A673 (cell line): Measurements from ENCODE around the gene KRT7. TPM values are rescaled to one million over a fixed set of nuclear protein-coding genes. Genes with fewer than 3 reads are reported as not detected.

ENCODE experiments used
- BruUV-seq: library from RNA; stranded (reverse); fragments of 400-500 nt; replicated peaks from 2 replicates; lab custom pipeline; 2021; lab: Mats Ljungman, UMichigan
- CTCF ChIA-PET: fragments of 300-600 bp; sonication (Branson Sonifier 250); formaldehyde crosslinking; loops from one replicate; lab custom pipeline; 2022; ENCODE audit warnings: antibody characterized with exemption; lab: Charles Lee
- POLR2A ChIA-PET: fragments of 300-600 bp; sonication (Branson Sonifier 250); formaldehyde crosslinking; loops from one replicate; lab custom pipeline; 2022; ENCODE audit warnings: antibody characterized with exemption; ENCODE audit not compliant: low non-redundant PET; lab: Charles Lee
- DNase-seq: peaks from one replicate; pipeline ENCODE4 v3.0.0-alpha.2; 2015; ENCODE audit warnings: low spot score
- H3K27ac ChIP-seq: fragments of 200-600 bp; sonication (generic); 2 replicates; pipeline ENCODE4 v1.5.1; 2016; ENCODE audit warnings: mixed run types, low read depth, mild to moderate bottlenecking, mixed read lengths, antibody characterized with exemption, low read length; ENCODE audit not compliant: poor library complexity, severe bottlenecking
- H3K27me3 ChIP-seq: fragments of 200-600 bp; sonication (generic); replicated peaks from 2 replicates; pipeline ENCODE4 v1.6.1; 2017; ENCODE audit warnings: mixed run types, low read depth, mild to moderate bottlenecking, mixed read lengths, antibody characterized with exemption, low read length; ENCODE audit not compliant: insufficient read depth, poor library complexity
- H3K36me3 ChIP-seq: fragments of 200-600 bp; sonication (generic); 2 replicates; pipeline ENCODE4 v1.6.1; 2016; ENCODE audit warnings: mixed run types, mild to moderate bottlenecking, mixed read lengths, antibody characterized with exemption, low read length; ENCODE audit not compliant: insufficient read depth, poor library complexity, severe bottlenecking
- H3K4me1 ChIP-seq: fragments of 200-600 bp; sonication (generic); 2 replicates; pipeline ENCODE4 v1.6.1; 2017; ENCODE audit warnings: mixed run types, mild to moderate bottlenecking, mixed read lengths, antibody characterized with exemption, low read length; ENCODE audit not compliant: insufficient read depth, poor library complexity, severe bottlenecking
- H3K4me3 ChIP-seq: fragments of 200-600 bp; sonication (generic); 2 replicates; pipeline ENCODE4 v1.5.1; 2016; ENCODE audit warnings: low read depth, mixed run types, mild to moderate bottlenecking, mixed read lengths, low read length; ENCODE audit not compliant: poor library complexity, severe bottlenecking
- H3K9me3 ChIP-seq: fragments of 200-600 bp; sonication (generic); 2 replicates; pipeline ENCODE4 v1.6.1; 2016; ENCODE audit warnings: mixed run types, low read depth, mild to moderate bottlenecking, mixed read lengths, antibody characterized with exemption, low read length; ENCODE audit not compliant: poor library complexity, severe bottlenecking
- EZH2 ChIP-seq: fragments of 200-600 bp; sonication (generic); IDR thresholded peaks from 2 replicates; pipeline ENCODE4 v1.6.1; 2017; ENCODE audit warnings: borderline replicate concordance, low read depth, mild to moderate bottlenecking, mixed read lengths, antibody characterized with exemption, low read length; ENCODE audit not compliant: poor library complexity, severe bottlenecking
- intact Hi-C: fragments of 100-400 bp; cut with micrococcal nuclease; formaldehyde crosslinking; loops from one replicate; pipeline ENCODE4 v1.10.0; 2022; ENCODE audit not compliant: unreplicated experiment
- total RNA-seq: library from RNA; stranded (reverse); gene quantifications from 2 replicates; pipeline ENCODE4 v1.2.3, GENCODE V29; 2021
- TF ChIP-seq, protein P1 (sequence below): fragments of 300-800, 200-600 bp; sonication (generic); conservative IDR thresholded peaks from 2 replicates; pipeline ENCODE4 v1.5.1; 2017; ENCODE audit warnings: low read depth, mild to moderate bottlenecking, antibody characterized with exemption, low read length, moderate library complexity, mixed read lengths

Gene KRT7
- total RNA-seq, 1 experiment from 2014 or later = 1.0 TPM

DNA sequence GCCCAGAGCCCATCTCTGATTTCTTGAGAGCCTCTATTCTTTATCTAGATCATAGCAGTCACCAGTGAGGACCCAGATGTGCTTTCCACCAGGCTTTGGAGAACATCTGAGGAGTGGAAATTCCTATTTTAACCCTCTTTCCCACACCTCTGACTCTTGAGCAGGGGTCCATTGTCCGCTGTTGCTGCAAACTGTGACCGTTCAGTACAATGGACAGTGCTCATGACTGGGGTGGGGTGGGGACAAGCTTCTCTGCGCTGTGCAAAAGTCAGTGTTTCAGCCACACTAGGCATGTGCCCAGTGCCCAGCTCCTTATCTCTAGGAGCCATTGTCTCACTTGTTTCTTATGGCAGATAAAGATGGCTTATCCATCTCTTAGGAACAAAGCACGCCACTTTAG lies 16.9 kb upstream of the KRT7 start:
- Histone ChIP-seq H3K27me3 (no peaks in the 10 kb centered on the region), H3K9me3 (no peaks in the 10 kb centered on the region), H3K4me3 (no peak overlapping the region), H3K4me1 (no peaks in the 10 kb centered on the region), H3K36me3 (no peaks in the 10 kb centered on the region), H3K27ac (no peak overlapping the region)
- ChIA-PET CTCF (no interaction called here), POLR2A (no interaction called here)
- BruUV-seq = no TSS peak
- intact Hi-C loops = no loop called here
- DNase-seq = no peak
- no peak for TF ChIP-seq EZH2
- TF ChIP-seq, protein P1, sequence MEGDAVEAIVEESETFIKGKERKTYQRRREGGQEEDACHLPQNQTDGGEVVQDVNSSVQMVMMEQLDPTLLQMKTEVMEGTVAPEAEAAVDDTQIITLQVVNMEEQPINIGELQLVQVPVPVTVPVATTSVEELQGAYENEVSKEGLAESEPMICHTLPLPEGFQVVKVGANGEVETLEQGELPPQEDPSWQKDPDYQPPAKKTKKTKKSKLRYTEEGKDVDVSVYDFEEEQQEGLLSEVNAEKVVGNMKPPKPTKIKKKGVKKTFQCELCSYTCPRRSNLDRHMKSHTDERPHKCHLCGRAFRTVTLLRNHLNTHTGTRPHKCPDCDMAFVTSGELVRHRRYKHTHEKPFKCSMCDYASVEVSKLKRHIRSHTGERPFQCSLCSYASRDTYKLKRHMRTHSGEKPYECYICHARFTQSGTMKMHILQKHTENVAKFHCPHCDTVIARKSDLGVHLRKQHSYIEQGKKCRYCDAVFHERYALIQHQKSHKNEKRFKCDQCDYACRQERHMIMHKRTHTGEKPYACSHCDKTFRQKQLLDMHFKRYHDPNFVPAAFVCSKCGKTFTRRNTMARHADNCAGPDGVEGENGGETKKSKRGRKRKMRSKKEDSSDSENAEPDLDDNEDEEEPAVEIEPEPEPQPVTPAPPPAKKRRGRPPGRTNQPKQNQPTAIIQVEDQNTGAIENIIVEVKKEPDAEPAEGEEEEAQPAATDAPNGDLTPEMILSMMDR = no peak

DNA sequence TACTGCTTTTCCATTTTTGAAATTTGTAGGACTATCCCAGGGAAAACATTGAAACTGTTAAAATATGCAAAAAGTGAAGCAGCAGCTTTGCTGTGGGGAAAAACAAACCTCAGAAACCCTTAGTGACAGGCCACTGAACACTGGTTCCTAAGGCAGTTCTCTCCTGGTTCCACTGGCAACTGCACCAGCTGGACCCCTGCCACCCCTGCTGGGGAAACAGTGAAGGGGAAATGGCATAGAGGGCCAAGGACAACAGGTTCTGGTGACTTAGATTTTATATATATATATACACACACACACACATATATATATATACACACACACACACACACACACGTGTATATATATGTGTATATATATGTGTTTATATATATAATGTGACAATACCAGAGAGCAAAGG lies 16.2 kb upstream of the KRT7 start:
- POLR2A ChIA-PET = no interaction called here
- BruUV-seq = no TSS peak
- CTCF ChIA-PET = no interaction called here
- no peak for DNase-seq
- H3K9me3 ChIP-seq = no peaks in the 10 kb centered on the region
- no peaks in the 10 kb centered on the region for H3K4me1 ChIP-seq
- TF ChIP-seq, protein P1 = no peak
- no peak for TF ChIP-seq EZH2
- H3K4me3 ChIP-seq = no peak overlapping the region
- no peaks in the 10 kb centered on the region for H3K27me3 ChIP-seq
- no peak overlapping the region for H3K27ac ChIP-seq
- no peaks in the 10 kb centered on the region for H3K36me3 ChIP-seq
- intact Hi-C loops = no loop called here

DNA sequence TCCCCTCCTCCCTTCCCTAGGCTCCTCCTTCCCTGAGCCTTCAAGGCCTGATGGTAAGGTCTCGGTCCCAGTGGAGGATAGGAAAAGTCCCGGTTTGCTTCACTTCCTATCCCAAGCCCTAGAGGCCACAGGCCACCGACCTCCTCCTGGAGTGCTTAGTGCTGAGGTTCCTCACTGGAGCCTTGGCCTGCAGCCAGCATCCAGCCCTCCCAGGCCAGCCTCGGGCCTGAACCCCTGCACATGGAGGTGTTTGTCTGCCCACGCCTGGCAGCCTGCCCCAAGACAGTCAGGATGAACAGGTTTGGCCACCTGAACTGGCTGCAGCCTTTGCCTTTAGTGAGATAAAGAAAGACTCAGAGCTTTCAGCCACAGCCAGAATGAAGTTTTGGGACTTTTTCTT lies 15.8 kb upstream of the KRT7 start:
- no peak overlapping the region for H3K4me3 ChIP-seq
- intact Hi-C loops = no loop called here
- H3K36me3 ChIP-seq = no peaks in the 10 kb centered on the region
- BruUV-seq = no TSS peak
- H3K27ac ChIP-seq = no peak overlapping the region
- DNase-seq = no peak
- H3K9me3 ChIP-seq = no peaks in the 10 kb centered on the region
- no peak for TF ChIP-seq EZH2
- TF ChIP-seq, protein P1 = no peak
- no peaks in the 10 kb centered on the region for H3K4me1 ChIP-seq
- H3K27me3 ChIP-seq = no peaks in the 10 kb centered on the region
- ChIA-PET CTCF (no interaction called here), POLR2A (no interaction called here)
